MM.1S (cell line): Measurements from ENCODE around the gene ZMIZ1.
A peak's percentile ranks its signal among the peaks of the same experiment; 100 is the strongest.

Experiments used
- DNase-seq: peaks from one replicate; pipeline ENCODE4 v3.0.0-alpha.2; 2015
- H2AFZ ChIP-seq: fragments of 300-600 bp; sonication (generic); 2 replicates; pipeline ENCODE4 v1.6.0; 2016; ENCODE audit warnings: antibody characterized with exemption, low read length
- H3F3A ChIP-seq: fragments of 300-600 bp; sonication (generic); 2 replicates; pipeline ENCODE4 v1.6.1; 2016; ENCODE audit warnings: mild to moderate bottlenecking, antibody characterized with exemption, low read length, moderate library complexity, mixed read lengths; ENCODE audit not compliant: insufficient read depth
- H3K27ac ChIP-seq: fragments of 300-600 bp; sonication (generic); 2 replicates; pipeline ENCODE4 v1.5.1; 2016; ENCODE audit warnings: mild to moderate bottlenecking, low read length
- H3K27me3 ChIP-seq: fragments of 300-600 bp; sonication (generic); replicated peaks from 2 replicates; pipeline ENCODE4 v1.6.0; 2016; ENCODE audit warnings: low read length; ENCODE audit not compliant: insufficient read depth
- H3K36me3 ChIP-seq: fragments of 300-600 bp; sonication (generic); replicated peaks from 2 replicates; pipeline ENCODE4 v1.6.1; 2016; ENCODE audit warnings: mild to moderate bottlenecking, low read length, mixed read lengths; ENCODE audit not compliant: insufficient read depth
- H3K4me1 ChIP-seq: fragments of 300-600 bp; sonication (generic); 2 replicates; pipeline ENCODE4 v1.6.1; 2016; ENCODE audit warnings: low read length, mixed read lengths
- H3K4me2 ChIP-seq: fragments of 300-600 bp; sonication (generic); 2 replicates; pipeline ENCODE4 v1.6.0; 2016; ENCODE audit warnings: low read depth, low read length
- H3K4me3 ChIP-seq: fragments of 300-600 bp; sonication (generic); 2 replicates; pipeline ENCODE4 v1.5.1; 2016; ENCODE audit warnings: low read length, mixed read lengths
- H3K79me2 ChIP-seq: fragments of 300-600 bp; sonication (generic); 2 replicates; pipeline ENCODE4 v1.6.1; 2016; ENCODE audit warnings: mixed run types, low read length, mixed read lengths
- H3K9ac ChIP-seq: fragments of 300-600 bp; sonication (generic); 2 replicates; pipeline ENCODE4 v1.6.1; 2016; ENCODE audit warnings: low read length, mixed read lengths
- H3K9me2 ChIP-seq: fragments of 300-600 bp; sonication (generic); replicated peaks from 2 replicates; pipeline ENCODE4 v1.6.1; 2016; ENCODE audit warnings: mild to moderate bottlenecking, low read length, mixed read lengths; ENCODE audit not compliant: insufficient read depth
- H3K9me3 ChIP-seq: fragments of 300-600 bp; sonication (generic); replicated peaks from 2 replicates; pipeline ENCODE4 v1.6.1; 2016; ENCODE audit warnings: mild to moderate bottlenecking, low read length, mixed read lengths; ENCODE audit not compliant: insufficient read depth
- H4K20me1 ChIP-seq: fragments of 300-600 bp; sonication (generic); 2 replicates; pipeline ENCODE4 v1.6.1; 2016; ENCODE audit warnings: mild to moderate bottlenecking, low read length, moderate library complexity, mixed read lengths; ENCODE audit not compliant: insufficient read depth
- CTCF ChIP-seq: fragments of 300-600 bp; sonication (generic); IDR thresholded peaks from 2 replicates; pipeline ENCODE4 v1.5.1; 2016; ENCODE audit warnings: antibody characterized with exemption, low read length, mixed read lengths
- EZH2 ChIP-seq: fragments of 300-600 bp; sonication (generic); optimal IDR thresholded peaks from 2 replicates; pipeline ENCODE3; 2017; ENCODE audit warnings: low read depth, mild to moderate bottlenecking, antibody characterized with exemption, low read length, mixed read lengths
- EZH2phosphoT487 ChIP-seq: fragments of 300-600 bp; sonication (generic); IDR thresholded peaks from 2 replicates; pipeline ENCODE4 v1.6.1; 2018; ENCODE audit warnings: antibody characterized with exemption, low read length

ZMIZ1 gene

GRCh38 chr10:79241990-79242619 lies 173.3 kb downstream of the ZMIZ1 start:
- H3K4me2 ChIP-seq: peak overlapping the region; percentile 96
- no peak for TF ChIP-seq EZH2phosphoT487
- TF ChIP-seq EZH2: no peak
- no peak for TF ChIP-seq CTCF
- peaks cover 26% of the 10 kb centered on the region for H3F3A ChIP-seq
- peak overlapping the region; percentile 72 for H3K9ac ChIP-seq
- peaks cover 42% of the 10 kb centered on the region for H3K79me2 ChIP-seq
- H2AFZ ChIP-seq: peak overlapping the region; percentile 32; the same call in 1 of the 2 replicates
- no peaks in the 10 kb centered on the region for H3K9me2 ChIP-seq
- H3K4me1 ChIP-seq: peaks cover 40% of the 10 kb centered on the region
- H3K4me3 ChIP-seq: peak overlapping the region; percentile 74
- no peaks in the 10 kb centered on the region for H4K20me1 ChIP-seq
- peak; percentile 48 for DNase-seq
- no peaks in the 10 kb centered on the region for H3K9me3 ChIP-seq
- peak overlapping the region; percentile 71; the same call in 1 of the 2 replicates for H3K27ac ChIP-seq
- H3K27me3 ChIP-seq: no peaks in the 10 kb centered on the region
- H3K36me3 ChIP-seq: no peaks in the 10 kb centered on the region

GRCh38 chr10:79242620-79243152 lies 173.9 kb downstream of the ZMIZ1 start:
- Histone ChIP-seq H3K9me3 (no peaks in the 10 kb centered on the region), H3K27ac (peak overlapping the region; percentile 71; the same call in 1 of the 2 replicates), H3K9ac (peak overlapping the region; percentile 72), H3K79me2 (peaks cover 48% of the 10 kb centered on the region), H3K4me2 (peak overlapping the region; percentile 96), H3K36me3 (no peaks in the 10 kb centered on the region), H4K20me1 (no peaks in the 10 kb centered on the region), H3K4me3 (peak overlapping the region; percentile 74), H3K9me2 (no peaks in the 10 kb centered on the region), H3F3A (peaks cover 32% of the 10 kb centered on the region), H2AFZ (0 out of 2 replicates have a peak overlapping the region, but pooled peaks have one; percentile 28), H3K4me1 (peaks cover 45% of the 10 kb centered on the region), H3K27me3 (no peaks in the 10 kb centered on the region)
- TF ChIP-seq EZH2phosphoT487 (no peak), EZH2 (no peak), CTCF (no peak)
- peak; percentile 87 for DNase-seq

GRCh38 chr10:79243181-79244067 lies 174.7 kb downstream of the ZMIZ1 start:
- H3K79me2 ChIP-seq: peaks cover 55% of the 10 kb centered on the region
- H3K27ac ChIP-seq: peak overlapping the region; percentile 92
- H3K36me3 ChIP-seq: no peaks in the 10 kb centered on the region
- peak overlapping the region; percentile 38; the same call in 1 of the 2 replicates for H2AFZ ChIP-seq
- H3K4me1 ChIP-seq: peaks cover 53% of the 10 kb centered on the region
- H3K9me2 ChIP-seq: no peaks in the 10 kb centered on the region
- H3K27me3 ChIP-seq: no peaks in the 10 kb centered on the region
- no peaks in the 10 kb centered on the region for H3K9me3 ChIP-seq
- peak; percentile 77 for DNase-seq
- peaks cover 39% of the 10 kb centered on the region for H3F3A ChIP-seq
- peak overlapping the region; percentile 100 for H3K4me2 ChIP-seq
- H3K4me3 ChIP-seq: peak overlapping the region; percentile 81
- H3K9ac ChIP-seq: peak overlapping the region; percentile 89
- no peaks in the 10 kb centered on the region for H4K20me1 ChIP-seq
- peak; percentile 4; the same call in 1 of the 2 replicates for TF ChIP-seq CTCF
- no peak for TF ChIP-seq EZH2phosphoT487
- no peak for TF ChIP-seq EZH2
